Activated CD4-positive, alpha-beta T cell treated with anti-CD3 and anti-CD28 coated beads, Interleukin-2, amount 10 ng/mL, durations not matched to agents 24 days and 14 days (primary cell): ENCODE measurements around the gene TYROBP. TPM values are rescaled to one million over a fixed set of nuclear protein-coding genes. Genes with fewer than 3 reads are reported as not detected.
A peak's percentile ranks its signal among the peaks of the same experiment; 100 is the strongest.

Source experiments
- DNase-seq: peaks from one replicate; pipeline ENCODE4 v3.0.0; 2022
- H3K27ac Mint-ChIP-seq: one replicate; pipeline ENCODE4 v1.8.0; 2022; ENCODE audit warnings: mild to moderate bottlenecking, mixed read lengths
- H3K27me3 Mint-ChIP-seq: one replicate; pipeline ENCODE4 v1.8.0; 2022; ENCODE audit warnings: mixed read lengths
- H3K36me3 Mint-ChIP-seq: one replicate; pipeline ENCODE4 v1.8.0; 2022; ENCODE audit warnings: low read depth, mild to moderate bottlenecking, mixed read lengths
- H3K4me1 Mint-ChIP-seq: one replicate; pipeline ENCODE4 v1.8.0; 2021; ENCODE audit warnings: mixed read lengths
- H3K4me3 Mint-ChIP-seq: one replicate; pipeline ENCODE4 v1.8.0; 2022; ENCODE audit warnings: mild to moderate bottlenecking, moderate library complexity, mixed read lengths
- H3K9me3 Mint-ChIP-seq: one replicate; pipeline ENCODE4 v1.8.0; 2021; ENCODE audit warnings: mixed read lengths
- intact Hi-C: fragments of 100-400 bp; cut with micrococcal nuclease; formaldehyde crosslinking; loops from one replicate; pipeline ENCODE4 v1.15.1; 2023
- total RNA-seq: library from RNA; stranded (reverse); gene quantifications from 2 replicates; pipeline ENCODE4 v1.2.3, GENCODE V29; 2022

The TYROBP gene
- total RNA-seq, 1 donor from 2014 or later = not detected

DNA sequence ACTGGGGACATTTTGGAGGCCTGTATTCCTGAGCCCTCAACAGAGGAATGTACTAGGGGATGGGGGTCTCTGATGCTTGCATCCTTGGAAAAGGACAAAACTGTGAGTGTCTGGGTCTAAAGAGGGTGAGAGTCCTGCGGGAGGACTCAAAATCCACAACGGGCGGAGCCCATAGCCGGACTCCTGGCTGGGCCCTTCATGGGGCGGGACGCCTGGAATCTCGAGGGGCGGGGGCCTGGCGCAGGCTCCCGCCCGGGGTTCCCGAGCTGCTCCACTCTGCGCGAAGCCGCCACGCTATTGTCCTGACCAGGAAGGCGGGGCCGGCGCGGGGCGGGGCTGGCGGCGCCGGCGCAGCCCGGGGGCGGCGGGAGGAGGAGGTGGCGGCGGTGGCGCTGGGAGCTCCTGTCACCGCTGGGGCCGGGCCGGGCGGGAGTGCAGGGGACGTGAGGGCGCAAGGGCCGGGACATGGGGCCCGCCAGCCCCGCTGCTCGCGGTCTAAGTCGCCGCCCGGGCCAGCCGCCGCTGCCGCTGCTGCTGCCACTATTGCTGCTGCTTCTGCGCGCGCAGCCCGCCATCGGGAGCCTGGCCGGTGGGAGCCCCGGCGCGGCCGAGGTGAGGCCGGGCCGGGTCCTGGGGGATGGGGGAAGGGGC, 39.8 kb downstream of the TYROBP start, which contains the start of gene APLP1:
Gene APLP1, plus strand, starts transcription at position 403 of the 651 bp plus-strand sequence. Its CDS starts 63 bp downstream, at position 466.
- peaks cover 2% of the 10 kb centered on the region for H3K36me3 Mint-ChIP-seq
- peaks cover 18% of the 10 kb centered on the region for H3K4me1 Mint-ChIP-seq
- H3K27me3 Mint-ChIP-seq = peaks cover 25% of the 10 kb centered on the region
- DNase-seq = peak; percentile 94
- no peak within 1 kb of the TSS for H3K27ac Mint-ChIP-seq
- intact Hi-C loops = loop anchor here (5.0 kb wide), 1 partner anchor 91 kb away; the partner anchor contains the start of gene ARHGAP33
- no peaks in the 10 kb centered on the region for H3K9me3 Mint-ChIP-seq
- peak within 1 kb of the TSS; percentile 70 for H3K4me3 Mint-ChIP-seq

DNA sequence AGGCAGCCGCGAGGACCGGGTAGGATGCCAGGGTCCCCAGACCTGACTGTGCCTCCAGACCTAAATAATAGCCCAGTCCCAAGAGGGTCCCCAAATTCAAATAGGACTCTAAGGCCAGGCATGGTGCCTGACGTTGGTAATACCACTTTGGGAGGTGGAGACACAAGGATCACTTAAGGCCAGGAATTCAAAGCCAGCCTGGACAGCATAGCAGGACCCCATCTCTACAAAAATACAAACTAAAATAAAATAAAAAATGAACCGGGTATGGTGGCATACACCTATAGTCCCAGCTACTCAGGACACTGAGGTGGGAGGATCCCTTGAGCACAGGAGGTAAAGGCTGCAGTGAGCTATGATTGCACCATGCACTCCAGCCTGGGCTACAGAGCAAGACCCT, 45.1 kb downstream of the TYROBP start:
- no peaks in the 10 kb centered on the region for H3K9me3 Mint-ChIP-seq
- intact Hi-C loops = no loop called here

DNA sequence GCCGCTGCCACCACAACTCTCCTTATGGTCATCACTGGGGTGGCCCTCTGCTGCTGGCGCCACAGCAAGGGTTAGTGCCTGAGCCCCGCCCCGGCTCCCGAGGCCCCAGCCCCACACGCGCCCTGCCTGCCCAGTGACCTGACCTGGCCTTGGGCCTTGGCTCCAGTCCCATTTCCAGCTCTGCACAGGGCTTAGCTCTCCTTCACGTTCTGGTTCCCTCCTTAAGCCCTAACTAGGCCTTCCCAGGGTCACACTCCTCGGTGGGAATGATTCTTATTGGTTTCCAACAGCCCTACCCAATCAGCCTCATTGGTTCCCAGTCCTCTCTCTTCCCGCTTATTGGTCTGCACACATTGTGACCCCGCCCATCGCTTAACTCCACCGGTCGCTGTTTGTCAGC, 45.6 kb downstream of the TYROBP start:
- Mint-ChIP-seq H3K27me3 (peaks cover 50% of the 10 kb centered on the region), H3K9me3 (no peaks in the 10 kb centered on the region), H3K4me1 (peaks cover 3% of the 10 kb centered on the region), H3K27ac (no peak overlapping the region), H3K4me3 (no peak overlapping the region), H3K36me3 (no peaks in the 10 kb centered on the region)
- intact Hi-C loops = no loop called here
- no peak for DNase-seq

More for the DNA sequence above, 45.1 kb downstream of the TYROBP start:
- Mint-ChIP-seq H3K36me3 (no peaks in the 10 kb centered on the region), H3K27me3 (peaks cover 53% of the 10 kb centered on the region), H3K4me3 (no peak overlapping the region), H3K4me1 (peaks cover 8% of the 10 kb centered on the region), H3K27ac (no peak overlapping the region)
- no peak for DNase-seq

DNA sequence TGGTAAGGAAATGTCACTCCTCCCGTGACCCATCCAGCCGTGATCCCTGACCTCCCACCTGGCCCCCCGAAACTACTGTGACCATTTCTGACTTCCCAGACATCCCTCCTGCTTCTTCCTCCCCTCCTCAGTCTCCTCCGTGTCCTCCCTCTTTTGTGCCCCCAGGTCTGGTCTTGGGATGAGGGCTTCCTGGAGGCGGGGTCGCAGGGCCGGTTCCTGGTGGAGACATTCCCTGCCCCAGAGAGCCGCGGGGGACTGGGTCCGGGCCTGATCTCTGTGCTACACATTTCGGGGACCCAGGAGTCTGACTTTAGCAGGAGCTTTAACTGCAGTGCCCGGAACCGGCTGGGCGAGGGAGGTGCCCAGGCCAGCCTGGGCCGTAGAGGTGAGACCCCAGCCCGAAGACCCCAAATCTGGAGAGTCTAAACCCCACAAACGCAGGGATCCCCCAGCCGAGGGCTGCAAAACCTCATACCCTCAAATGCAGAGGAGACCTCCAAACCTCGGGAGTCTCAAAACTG, 46.4 kb downstream of the TYROBP start:
- no peak for DNase-seq
- Mint-ChIP-seq H3K27me3 (peaks cover 51% of the 10 kb centered on the region), H3K4me3 (no peak overlapping the region), H3K9me3 (no peaks in the 10 kb centered on the region), H3K36me3 (no peaks in the 10 kb centered on the region), H3K27ac (no peak overlapping the region), H3K4me1 (peaks cover 6% of the 10 kb centered on the region)
- intact Hi-C loops = no loop called here

DNA sequence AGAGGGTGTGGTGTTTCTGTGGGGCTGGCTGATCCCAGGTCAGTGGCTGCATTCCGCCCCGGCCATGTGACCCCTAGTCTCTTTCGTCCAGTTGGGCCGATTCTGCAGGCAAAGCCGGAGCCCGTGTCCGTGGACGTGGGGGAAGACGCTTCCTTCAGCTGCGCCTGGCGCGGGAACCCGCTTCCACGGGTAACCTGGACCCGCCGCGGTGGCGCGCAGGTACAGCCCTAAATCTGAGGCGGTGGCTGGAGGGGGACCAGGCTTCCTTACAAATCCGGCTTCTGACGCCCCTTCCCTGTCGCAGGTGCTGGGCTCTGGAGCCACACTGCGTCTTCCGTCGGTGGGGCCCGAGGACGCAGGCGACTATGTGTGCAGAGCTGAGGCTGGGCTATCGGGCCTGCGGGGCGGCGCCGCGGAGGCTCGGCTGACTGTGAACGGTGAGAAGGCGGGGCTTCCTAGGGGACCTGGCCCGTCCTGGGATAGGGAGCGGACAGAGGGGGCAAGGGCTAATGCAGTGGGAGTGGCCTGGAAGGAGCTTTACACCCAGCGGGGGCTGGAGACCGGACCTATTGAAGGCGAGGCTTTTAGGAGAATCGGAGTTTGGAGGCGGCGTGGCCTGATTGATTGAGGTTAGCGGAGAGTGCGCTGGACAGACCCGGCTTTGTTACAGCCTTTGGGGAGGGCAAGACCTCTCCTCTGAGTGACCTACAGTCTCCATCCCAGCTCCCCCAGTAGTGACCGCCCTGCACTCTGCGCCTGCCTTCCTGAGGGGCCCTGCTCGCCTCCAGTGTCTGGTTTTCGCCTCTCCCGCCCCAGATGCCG, 47.1 kb downstream of the TYROBP start:
- intact Hi-C loops = no loop called here
- Mint-ChIP-seq H3K4me3 (no peak overlapping the region), H3K4me1 (peaks cover 6% of the 10 kb centered on the region), H3K27me3 (peaks cover 46% of the 10 kb centered on the region), H3K27ac (no peak overlapping the region), H3K36me3 (no peaks in the 10 kb centered on the region), H3K9me3 (no peaks in the 10 kb centered on the region)
- no peak for DNase-seq

DNA sequence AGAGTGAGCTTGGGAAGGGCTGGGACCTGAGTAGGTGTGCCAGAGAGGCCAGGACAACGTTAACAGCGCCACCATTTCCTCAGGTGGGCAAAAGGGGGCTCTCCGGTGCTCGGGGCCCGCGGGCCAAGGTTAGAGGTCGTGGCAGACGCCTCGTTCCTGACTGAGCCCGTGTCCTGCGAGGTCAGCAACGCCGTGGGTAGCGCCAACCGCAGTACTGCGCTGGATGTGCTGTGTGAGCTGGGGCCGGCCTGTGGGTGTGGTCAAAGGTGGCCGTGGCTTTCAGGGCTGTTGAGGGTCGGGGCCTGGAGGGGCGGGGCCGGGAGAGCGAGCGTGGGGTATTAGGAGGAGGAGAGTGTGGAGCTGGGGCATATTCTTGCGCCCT, 47.7 kb downstream of the TYROBP start:
- peaks cover 6% of the 10 kb centered on the region for H3K4me1 Mint-ChIP-seq
- no peak for DNase-seq
- H3K4me3 Mint-ChIP-seq = no peak overlapping the region
- no peaks in the 10 kb centered on the region for H3K9me3 Mint-ChIP-seq
- peaks cover 47% of the 10 kb centered on the region for H3K27me3 Mint-ChIP-seq
- H3K36me3 Mint-ChIP-seq = no peaks in the 10 kb centered on the region
- H3K27ac Mint-ChIP-seq = no peak overlapping the region
- intact Hi-C loops = no loop called here

DNA sequence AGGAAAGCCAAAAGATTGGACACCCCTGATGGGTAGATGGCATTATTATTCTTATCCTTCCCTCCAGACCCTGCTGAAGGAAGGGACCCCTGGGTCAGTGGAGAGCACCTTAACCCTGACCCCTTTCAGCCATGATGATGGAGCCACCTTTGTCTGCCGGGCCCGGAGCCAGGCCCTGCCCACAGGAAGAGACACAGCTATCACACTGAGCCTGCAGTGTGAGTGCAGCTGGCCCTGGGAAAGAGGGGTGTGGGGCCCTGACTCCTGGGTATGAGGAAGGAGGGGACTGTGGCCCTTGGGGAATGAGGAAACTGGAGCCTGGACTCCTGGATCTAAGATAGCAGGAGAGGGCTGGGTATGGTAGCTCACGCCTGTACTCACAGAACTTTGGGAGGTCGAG, 48.7 kb downstream of the TYROBP start:
- Mint-ChIP-seq H3K27ac (no peak overlapping the region), H3K9me3 (no peaks in the 10 kb centered on the region), H3K36me3 (no peaks in the 10 kb centered on the region), H3K27me3 (peaks cover 57% of the 10 kb centered on the region), H3K4me3 (no peak overlapping the region), H3K4me1 (peaks cover 6% of the 10 kb centered on the region)
- intact Hi-C loops = no loop called here
- no peak for DNase-seq

DNA sequence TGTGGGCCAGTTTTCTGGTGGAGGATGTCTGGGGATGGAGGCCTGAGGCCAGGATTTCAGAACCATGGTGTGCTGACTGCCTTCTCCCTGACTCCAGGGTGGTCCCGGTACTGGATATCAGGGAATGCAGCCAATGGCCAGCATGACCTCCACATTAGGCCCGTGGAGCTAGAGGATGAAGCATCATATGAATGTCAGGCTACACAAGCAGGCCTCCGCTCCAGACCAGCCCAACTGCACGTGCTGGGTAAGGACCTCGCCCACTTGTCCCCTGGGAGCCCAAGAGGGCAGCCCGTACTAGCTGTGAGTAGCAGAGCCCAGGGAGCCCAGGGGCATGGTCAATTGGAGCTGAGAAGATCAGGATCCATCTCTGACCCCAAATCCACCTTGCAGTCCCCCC, 49.8 kb downstream of the TYROBP start:
- no peak overlapping the region for H3K27ac Mint-ChIP-seq
- peak overlapping the region; percentile 1 for H3K4me3 Mint-ChIP-seq
- peaks cover 6% of the 10 kb centered on the region for H3K4me1 Mint-ChIP-seq

DNA sequence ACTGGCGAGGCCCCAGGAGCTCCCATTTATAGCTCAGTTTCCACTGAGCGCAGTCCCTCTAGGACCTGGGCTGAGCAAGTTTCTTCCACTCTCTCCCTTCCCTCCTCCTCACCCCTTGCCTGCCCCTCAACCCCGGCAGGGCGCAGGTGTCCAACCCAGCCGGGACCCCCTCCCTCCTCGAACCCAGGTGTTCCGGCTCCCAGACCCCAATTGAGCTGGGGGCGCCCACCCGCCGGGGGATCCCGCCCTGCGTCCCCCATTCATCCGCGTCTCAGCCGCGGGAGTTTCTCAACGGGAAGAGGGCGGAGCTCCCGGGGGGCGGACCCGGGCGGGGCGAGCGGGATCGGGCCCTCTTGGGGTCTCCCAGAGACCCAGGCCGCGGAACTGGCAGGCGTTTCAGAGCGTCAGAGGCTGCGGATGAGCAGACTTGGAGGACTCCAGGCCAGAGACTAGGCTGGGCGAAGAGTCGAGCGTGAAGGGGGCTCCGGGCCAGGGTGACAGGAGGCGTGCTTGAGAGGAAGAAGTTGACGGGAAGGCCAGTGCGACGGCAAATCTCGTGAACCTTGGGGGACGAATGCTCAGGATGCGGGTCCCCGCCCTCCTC, 51.4 kb downstream of the TYROBP start, which contains the start of gene KIRREL2:
Gene KIRREL2, plus strand, starts transcription at position 366 of the 604 bp plus-strand sequence. Its CDS starts 209 bp downstream, at position 575.
- peak; percentile 90 for DNase-seq
- H3K4me1 Mint-ChIP-seq = peaks cover 8% of the 10 kb centered on the region
- H3K27me3 Mint-ChIP-seq = peaks cover 64% of the 10 kb centered on the region
- H3K9me3 Mint-ChIP-seq = no peaks in the 10 kb centered on the region
- no peak within 1 kb of the TSS for H3K27ac Mint-ChIP-seq
- intact Hi-C loops = no loop called here
- H3K36me3 Mint-ChIP-seq = no peaks in the 10 kb centered on the region
- peak within 1 kb of the TSS; percentile 87 for H3K4me3 Mint-ChIP-seq

More for the DNA sequence above, 49.8 kb downstream of the TYROBP start:
- no peak for DNase-seq
- Mint-ChIP-seq H3K9me3 (no peaks in the 10 kb centered on the region), H3K36me3 (no peaks in the 10 kb centered on the region), H3K27me3 (peaks cover 60% of the 10 kb centered on the region)
- intact Hi-C loops = no loop called here

Other genes starting within 250 kb of the TYROBP start
- gene UPK1A, start 241.8 kb downstream of the TYROBP start, total RNA-seq = 0.77 and 0.92 TPM in 2 replicates
- gene ZBTB32, start 203.7 kb downstream of the TYROBP start, total RNA-seq = 140 and 142 TPM in 2 replicates
- 60.0 and 64.5 TPM in 2 replicates for gene KMT2B, start 190.3 kb downstream of the TYROBP start, total RNA-seq
- gene IGFLR1, start 165.8 kb downstream of the TYROBP start, total RNA-seq = 62.4 and 75.2 TPM in 2 replicates
- 26.9 and 28.2 TPM in 2 replicates for gene U2AF1L4, start 162.9 kb downstream of the TYROBP start, total RNA-seq
- 44.9 and 46.7 TPM in 2 replicates for gene PSENEN, start 162.6 kb downstream of the TYROBP start, total RNA-seq
- 7.7 and 11.1 TPM in 2 replicates for gene LIN37, start 159.7 kb downstream of the TYROBP start, total RNA-seq
- gene HSPB6, start 151.3 kb downstream of the TYROBP start, total RNA-seq = 0.42 TPM in 1 of 2 replicates, not detected in the other
- gene PROSER3, start 150.1 kb downstream of the TYROBP start, total RNA-seq = 35.2 and 43.6 TPM in 2 replicates
- 24.6 and 26.4 TPM in 2 replicates for gene ARHGAP33, start 132.7 kb downstream of the TYROBP start, total RNA-seq
- not detected in 2 replicates for gene PRODH2, start 95.5 kb downstream of the TYROBP start, total RNA-seq
- 0.28 TPM in 1 of 2 replicates, not detected in the other for gene NPHS1, start 55.8 kb downstream of the TYROBP start, total RNA-seq
- gene KIRREL2, start 51.4 kb downstream of the TYROBP start, total RNA-seq = 1.8 and 2.1 TPM in 2 replicates
- gene APLP1, start 39.7 kb downstream of the TYROBP start, total RNA-seq = 2.0 and 2.4 TPM in 2 replicates
- gene NFKBID, start 7.8 kb downstream of the TYROBP start, total RNA-seq = 146 and 150 TPM in 2 replicates
- 46.1 and 48.4 TPM in 2 replicates for gene HCST, start 5.8 kb downstream of the TYROBP start, total RNA-seq
- 11.0 and 11.6 TPM in 2 replicates for gene LRFN3, start 28.1 kb upstream of the TYROBP start, total RNA-seq
- 21.4 and 23.1 TPM in 2 replicates for gene SDHAF1, start 86.9 kb upstream of the TYROBP start, total RNA-seq
- gene SYNE4, start 100.5 kb upstream of the TYROBP start, total RNA-seq = 2.2 and 2.9 TPM in 2 replicates
- 46.1 and 50.7 TPM in 2 replicates for gene ALKBH6, start 105.9 kb upstream of the TYROBP start, total RNA-seq
- gene CLIP3, start 124.6 kb upstream of the TYROBP start, total RNA-seq = 0.96 and 1.6 TPM in 2 replicates
- 1.5 and 2.0 TPM in 2 replicates for gene THAP8, start 146.0 kb upstream of the TYROBP start, total RNA-seq
- gene WDR62, start 146.6 kb upstream of the TYROBP start, total RNA-seq = 24.9 and 25.9 TPM in 2 replicates
- not detected in 2 replicates for gene OVOL3, start 202.8 kb upstream of the TYROBP start, total RNA-seq
- gene POLR2I, start 206.6 kb upstream of the TYROBP start, total RNA-seq = 83.4 and 86.3 TPM in 2 replicates
- gene TBCB, start 207.2 kb upstream of the TYROBP start, total RNA-seq = 129 and 133 TPM in 2 replicates
- 351 and 362 TPM in 2 replicates for gene CAPNS1, start 231.8 kb upstream of the TYROBP start, total RNA-seq
- gene COX7A1, start 244.2 kb upstream of the TYROBP start, total RNA-seq = not detected in 2 replicates